ENCODE results near the gene PIK3CD.
"Not testable (repeated sequence)": the region's sequence is repeated elsewhere in the genome, so short reads cannot be mapped to it uniquely, and the experiment has no call there.

The PIK3CD gene

GRCh38 chr1:9670085-9670484 is 18.6 kb downstream of the PIK3CD start:
- TF ChIP-seq, protein P1, sequence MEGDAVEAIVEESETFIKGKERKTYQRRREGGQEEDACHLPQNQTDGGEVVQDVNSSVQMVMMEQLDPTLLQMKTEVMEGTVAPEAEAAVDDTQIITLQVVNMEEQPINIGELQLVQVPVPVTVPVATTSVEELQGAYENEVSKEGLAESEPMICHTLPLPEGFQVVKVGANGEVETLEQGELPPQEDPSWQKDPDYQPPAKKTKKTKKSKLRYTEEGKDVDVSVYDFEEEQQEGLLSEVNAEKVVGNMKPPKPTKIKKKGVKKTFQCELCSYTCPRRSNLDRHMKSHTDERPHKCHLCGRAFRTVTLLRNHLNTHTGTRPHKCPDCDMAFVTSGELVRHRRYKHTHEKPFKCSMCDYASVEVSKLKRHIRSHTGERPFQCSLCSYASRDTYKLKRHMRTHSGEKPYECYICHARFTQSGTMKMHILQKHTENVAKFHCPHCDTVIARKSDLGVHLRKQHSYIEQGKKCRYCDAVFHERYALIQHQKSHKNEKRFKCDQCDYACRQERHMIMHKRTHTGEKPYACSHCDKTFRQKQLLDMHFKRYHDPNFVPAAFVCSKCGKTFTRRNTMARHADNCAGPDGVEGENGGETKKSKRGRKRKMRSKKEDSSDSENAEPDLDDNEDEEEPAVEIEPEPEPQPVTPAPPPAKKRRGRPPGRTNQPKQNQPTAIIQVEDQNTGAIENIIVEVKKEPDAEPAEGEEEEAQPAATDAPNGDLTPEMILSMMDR (IDR thresholded peaks at IDR 0.05; ENCODE audit: low read depth, low read length, missing control alignments), result no peak
- no peak overlapping the region for H3K4me3 ChIP-seq (ENCODE audit: low read depth, low read length)
- no peak for DNase-seq (ENCODE audit: low read depth)

DNA sequence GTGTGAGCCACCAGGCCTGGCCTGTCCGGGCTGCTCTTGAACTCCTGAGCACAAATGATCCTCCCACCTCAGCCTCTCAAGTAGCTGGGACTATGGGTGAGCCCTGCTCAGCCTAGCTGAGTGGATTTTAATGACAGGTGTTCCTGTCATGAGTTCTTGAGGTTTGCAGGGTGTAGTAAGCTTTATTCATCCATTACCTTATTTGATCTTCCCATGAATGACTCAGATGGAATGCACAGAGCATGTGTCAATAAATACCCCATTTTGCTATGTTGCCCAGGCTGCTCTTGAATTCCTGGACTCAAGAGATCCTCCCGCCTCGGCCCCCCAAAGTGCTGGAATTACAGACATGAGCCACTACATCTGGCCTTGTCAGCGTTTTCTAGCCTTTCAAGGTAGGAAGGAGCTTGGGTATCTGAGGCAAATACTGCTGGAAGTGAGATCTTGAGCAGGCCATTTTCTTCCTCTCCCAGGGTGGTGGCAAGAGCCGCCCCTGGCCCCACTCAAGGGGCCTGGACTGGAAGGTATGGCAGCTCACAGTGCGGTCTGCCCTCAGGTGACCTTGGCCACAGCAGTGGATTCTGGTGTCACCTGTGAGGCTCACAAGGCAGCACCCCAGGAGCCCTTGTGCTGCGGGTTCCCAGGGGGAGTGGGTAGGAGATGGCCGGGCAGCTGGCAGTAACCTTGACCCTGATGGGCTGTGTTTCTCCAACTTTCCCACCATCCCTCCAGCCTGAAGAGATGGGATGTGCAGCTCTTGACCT is 20.0 kb downstream of the PIK3CD start:
- H3K4me3 ChIP-seq (ENCODE audit: low read depth, low read length), result no peak overlapping the region
- no peak for DNase-seq (ENCODE audit: low read depth)
- TF ChIP-seq, protein P1 (IDR thresholded peaks at IDR 0.05; ENCODE audit: low read depth, low read length, missing control alignments), result no peak

GRCh38 chr1:9672444-9672843 is 20.9 kb downstream of the PIK3CD start:
- TF ChIP-seq, protein P1 (IDR thresholded peaks at IDR 0.05; ENCODE audit: low read depth, low read length, missing control alignments), result no peak
- no peak overlapping the region for H3K4me3 ChIP-seq (ENCODE audit: low read depth, low read length)
- DNase-seq (ENCODE audit: low read depth), result no peak

DNA sequence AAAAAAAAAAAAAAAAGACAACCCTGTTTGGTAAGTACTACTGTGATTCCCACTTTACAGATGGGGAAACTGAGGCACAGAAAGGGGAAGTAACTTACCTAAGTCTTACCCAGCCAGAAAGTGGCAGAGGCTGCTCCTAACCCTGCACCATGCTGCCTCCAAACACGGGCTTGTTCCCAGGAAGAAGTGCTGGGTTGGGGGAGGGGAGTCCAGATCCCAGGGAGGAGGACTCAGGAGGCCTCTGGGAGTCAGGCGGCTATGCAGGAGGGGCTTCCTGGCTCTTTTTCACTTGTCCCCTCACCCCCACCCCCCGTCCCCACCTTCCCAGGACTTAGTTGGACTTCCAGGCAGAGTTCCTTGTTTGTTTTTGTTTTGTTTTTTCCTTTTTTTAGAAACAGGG is 23.9 kb downstream of the PIK3CD start:
- no peak for DNase-seq (ENCODE audit: low read depth)
- TF ChIP-seq, protein P1 (IDR thresholded peaks at IDR 0.05; ENCODE audit: low read depth, low read length, missing control alignments), result no peak

GRCh38 chr1:9676128-9676527 is 24.6 kb downstream of the PIK3CD start:
- H3K4me3 ChIP-seq (ENCODE audit: low read depth, low read length); DNase-seq (ENCODE audit: low read depth): not testable (repeated sequence)

More for the DNA sequence above, 23.9 kb downstream of the PIK3CD start:
- no peak overlapping the region for H3K4me3 ChIP-seq (ENCODE audit: low read depth, low read length)

- DNase-seq (ENCODE audit: low read depth), result no peak
- TF ChIP-seq, protein P1 (IDR thresholded peaks at IDR 0.05; ENCODE audit: low read depth, low read length, missing control alignments), result no peak
- no peak overlapping the region for H3K4me3 ChIP-seq (ENCODE audit: low read depth, low read length)
Observed at GRCh38 chr1:9676815-9677393, 25.4 kb downstream of the PIK3CD start.

GRCh38 chr1:9680091-9680490 is 28.6 kb downstream of the PIK3CD start:
- no peak overlapping the region for H3K4me3 ChIP-seq (ENCODE audit: low read depth, low read length)
- no peak for DNase-seq (ENCODE audit: low read depth)
- TF ChIP-seq, protein P1 (IDR thresholded peaks at IDR 0.05; ENCODE audit: low read depth, low read length, missing control alignments), result no peak
